Activated CD4-positive, CD25-positive, alpha-beta regulatory T cell treated with anti-CD3 and anti-CD28 coated beads, Interleukin-2, amount 50 U/mL, for 72 hours (primary cell): ENCODE data around the gene FREM3.

Experiments
- DNase-seq: peaks from one replicate; pipeline ENCODE4 v3.0.0; 2021

The FREM3 gene

DNA sequence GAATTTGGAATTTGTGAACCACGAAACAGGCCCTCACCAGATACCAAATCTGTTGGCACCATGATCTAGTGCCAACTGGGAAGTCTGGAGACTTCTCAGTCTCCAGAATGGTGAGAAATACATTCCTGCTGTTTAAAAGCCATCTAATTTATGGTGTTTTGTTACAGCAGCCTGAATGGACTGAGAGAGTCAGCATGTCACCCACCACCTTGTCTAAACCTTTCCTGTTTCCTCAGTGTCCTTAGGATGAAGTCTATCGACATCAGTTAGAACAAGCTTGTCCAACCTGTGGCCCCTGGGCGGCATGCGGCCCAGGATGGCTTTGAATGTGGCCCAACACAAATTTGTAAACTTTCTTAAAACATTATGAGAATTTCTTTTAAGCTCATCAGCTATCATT is 42.1 kb downstream of the FREM3 start:
- DNase-seq = no peak

DNA sequence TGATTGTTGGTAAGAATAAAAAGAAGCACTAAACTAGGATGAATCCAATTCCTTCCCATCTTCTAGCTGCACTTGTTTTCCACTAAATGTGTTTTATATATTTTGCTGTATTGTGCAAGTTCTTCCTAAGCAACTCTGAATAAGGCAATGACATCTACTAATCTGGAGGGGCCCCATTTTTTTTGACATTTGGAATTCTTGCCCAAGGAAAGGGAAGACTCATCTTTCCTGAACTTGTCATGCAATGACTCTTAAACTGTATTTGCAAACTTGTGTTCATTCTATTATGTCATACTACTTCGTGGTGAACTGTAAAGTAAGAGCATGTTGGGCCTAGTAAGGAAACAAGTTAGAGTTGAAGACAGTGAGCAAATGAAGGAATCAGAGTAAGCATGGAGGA is 45.9 kb downstream of the FREM3 start:
- DNase-seq = no peak

DNA sequence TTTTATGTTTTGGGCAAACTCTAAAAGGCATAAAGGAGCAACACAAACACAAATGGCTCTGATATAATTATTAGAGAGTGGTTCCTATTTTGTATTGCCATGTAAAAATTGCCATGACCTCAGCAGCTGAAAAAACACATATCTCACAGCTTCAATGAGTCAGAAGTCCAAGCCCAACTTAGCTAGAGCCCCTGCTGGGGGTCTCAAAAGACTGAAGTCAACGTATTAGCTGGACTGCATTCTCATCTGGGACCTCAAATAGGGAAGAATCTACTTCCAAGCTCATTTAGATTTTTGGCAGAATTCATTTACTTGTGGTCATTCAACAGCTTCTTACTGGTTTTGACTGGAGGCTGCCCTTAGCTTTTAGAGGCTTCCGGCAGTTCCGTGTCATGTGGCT is 47.4 kb downstream of the FREM3 start:
- no peak for DNase-seq

DNA sequence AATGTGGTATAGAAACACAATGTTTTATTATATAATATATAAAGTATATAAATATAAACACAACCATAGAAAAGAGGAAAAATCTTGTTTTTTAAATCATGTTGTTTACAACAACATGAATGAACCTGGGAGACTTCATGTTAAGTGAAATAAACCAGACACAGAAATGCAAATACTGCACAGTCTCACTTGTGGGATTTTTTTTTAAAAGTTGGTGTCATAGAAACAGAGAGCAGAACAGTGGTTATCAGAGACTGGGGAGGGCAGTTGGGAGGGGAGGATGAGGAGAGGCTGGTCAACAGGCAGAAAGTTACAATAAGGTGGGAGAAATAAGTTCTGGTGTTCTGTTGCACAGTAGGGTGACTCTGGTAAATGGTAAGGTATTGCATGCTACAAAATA is 57.1 kb downstream of the FREM3 start:
- no peak for DNase-seq

DNA sequence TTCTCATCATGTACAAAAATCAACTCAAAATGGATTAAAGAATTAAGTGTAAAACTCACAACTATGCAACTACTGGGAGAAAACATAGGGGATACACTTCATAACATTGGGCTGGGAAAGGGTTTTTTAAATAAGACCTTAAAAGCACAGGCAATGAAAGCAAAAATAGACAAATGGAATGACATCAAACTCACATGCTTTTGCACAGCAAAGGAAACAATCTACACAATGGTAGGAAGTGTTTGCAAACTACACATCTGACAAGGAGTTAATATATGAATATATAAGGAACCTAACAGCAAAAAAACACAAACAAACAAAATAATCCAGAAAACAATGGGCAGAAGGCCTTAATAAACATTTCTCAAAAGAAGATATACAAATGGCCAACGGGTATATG is 57.9 kb downstream of the FREM3 start:
- DNase-seq = no peak

GRCh38 chr4:143641361-143641760 is 59.1 kb downstream of the FREM3 start:
- no peak for DNase-seq

- DNase-seq = no peak
Measured at GRCh38 chr4:143634763-143635162, 65.7 kb downstream of the FREM3 start.

DNA sequence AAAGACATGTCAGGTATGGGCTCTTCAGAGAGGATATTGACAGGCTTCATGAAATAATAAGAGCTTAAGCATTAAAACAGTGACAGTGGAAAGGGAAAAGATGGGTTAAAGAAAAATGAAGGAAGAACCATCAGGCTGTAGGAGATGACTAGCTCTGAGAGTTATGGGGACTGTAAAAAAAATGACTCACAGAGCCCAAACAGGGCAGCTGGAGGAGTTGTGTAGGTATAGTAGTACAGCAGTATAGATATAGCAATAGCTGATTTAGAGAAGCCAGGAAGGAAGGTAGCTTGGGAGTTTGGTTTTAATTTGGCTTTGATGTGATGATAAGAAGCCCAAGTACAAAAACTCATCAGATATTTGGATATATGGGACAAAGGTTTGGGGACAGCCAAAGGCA is 66.6 kb downstream of the FREM3 start:
- DNase-seq = no peak

DNA sequence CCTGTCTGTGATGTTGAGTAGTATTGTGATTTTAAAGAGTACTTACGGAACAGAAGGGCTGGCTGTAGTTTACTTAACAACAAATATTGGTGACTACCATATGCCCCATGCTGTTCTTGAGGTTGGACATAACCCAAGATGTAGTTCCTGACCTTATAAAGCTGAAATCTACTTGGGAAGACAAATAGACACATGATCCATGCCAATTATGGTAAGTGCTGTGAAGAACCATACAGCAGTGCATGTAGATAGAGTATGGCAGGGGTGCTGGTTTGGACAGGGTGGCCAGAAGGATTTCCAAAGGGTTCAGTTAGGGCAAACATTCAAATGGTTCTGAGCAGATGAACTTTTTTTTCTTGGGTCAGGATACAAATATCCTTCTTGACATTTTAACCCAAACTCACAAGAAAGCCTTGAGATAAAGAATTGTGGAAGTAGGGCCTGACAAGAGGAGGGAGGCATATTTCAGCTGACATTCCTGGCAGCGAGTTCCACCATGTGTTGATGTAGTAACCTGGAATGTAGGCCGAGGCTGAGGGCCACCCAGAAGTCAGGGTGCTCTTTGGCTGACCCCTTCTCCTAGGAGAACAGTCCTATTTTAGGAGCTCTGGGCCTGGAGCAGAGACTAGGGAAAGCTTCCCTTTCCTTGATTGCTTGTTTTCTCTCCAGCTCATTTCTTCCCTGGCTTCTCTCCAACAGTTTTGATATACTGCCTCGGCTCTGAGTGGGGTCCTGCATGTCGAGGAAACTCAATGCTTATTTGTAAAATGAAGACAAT is 74.2 kb downstream of the FREM3 start:
- DNase-seq = no peak

GRCh38 chr4:143625632-143626031 is 74.8 kb downstream of the FREM3 start:
- DNase-seq = no peak

DNA sequence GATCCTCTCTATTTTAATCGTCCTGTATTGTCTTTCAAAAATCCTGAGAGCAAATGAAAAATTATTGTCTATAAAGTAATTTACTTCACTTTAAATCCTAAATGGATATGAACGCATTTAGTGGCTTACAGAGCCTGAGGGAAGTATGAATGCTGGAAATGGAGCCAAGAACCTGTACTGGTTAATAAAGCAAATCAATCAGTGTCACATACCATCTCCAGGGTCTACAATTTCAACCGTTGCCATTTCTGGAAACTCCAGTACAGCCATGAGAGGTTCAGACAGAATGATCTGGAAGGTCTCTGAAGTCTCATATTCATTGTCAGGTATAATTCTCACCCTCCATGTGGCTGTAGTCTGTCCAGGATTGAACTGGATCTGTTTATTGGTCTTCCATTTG is 76.6 kb downstream of the FREM3 start:
- no peak for DNase-seq

- DNase-seq = no peak
Measured at GRCh38 chr4:143618811-143619210, 81.7 kb downstream of the FREM3 start.

- DNase-seq = no peak
Measured at GRCh38 chr4:143617994-143618679, 82.3 kb downstream of the FREM3 start.

- DNase-seq = no peak
Measured at GRCh38 chr4:143616771-143617170, 83.7 kb downstream of the FREM3 start.

- DNase-seq = no peak
Measured at GRCh38 chr4:143609492-143609891, 91.0 kb downstream of the FREM3 start.

DNA sequence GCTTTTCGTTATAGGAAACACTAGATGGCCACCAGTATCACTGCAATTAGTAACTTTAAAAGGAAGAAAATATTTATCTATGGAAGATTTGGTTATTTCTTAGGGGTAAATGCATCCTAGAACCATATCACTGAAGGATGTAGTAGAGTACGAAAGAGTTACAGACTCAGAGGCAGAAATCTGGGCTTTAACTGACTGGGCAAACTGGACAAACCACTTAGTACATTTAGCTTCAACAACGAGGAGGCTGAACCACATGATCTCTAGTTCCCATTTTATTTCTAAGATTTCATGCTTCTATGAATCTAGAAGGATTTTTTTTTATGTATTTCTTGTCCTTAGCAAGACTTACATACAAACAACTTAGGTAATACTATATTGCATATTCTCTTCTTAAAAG is 94.0 kb downstream of the FREM3 start:
- no peak for DNase-seq

DNA sequence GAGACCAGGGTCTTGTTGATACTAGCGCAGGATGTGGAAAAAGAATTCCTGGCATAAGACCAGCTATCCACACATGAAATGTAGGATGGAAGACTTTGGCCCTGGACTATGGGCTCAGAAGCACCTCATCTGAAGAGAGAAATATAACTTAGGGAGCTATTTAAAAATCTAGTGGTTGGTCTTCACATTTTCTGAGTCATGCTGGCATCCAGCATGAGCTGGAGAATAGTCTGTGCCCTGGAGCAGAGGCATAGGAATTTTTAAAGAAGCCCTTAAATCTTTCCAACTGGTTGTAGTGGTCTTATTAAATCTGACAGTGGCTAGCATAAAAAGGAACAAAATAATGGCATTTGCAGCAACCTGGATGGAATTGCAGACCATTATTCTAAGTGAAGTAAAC is 100.6 kb downstream of the FREM3 start:
- no peak for DNase-seq

GRCh38 chr4:143598816-143599215 is 101.7 kb downstream of the FREM3 start:
- no peak for DNase-seq

DNA sequence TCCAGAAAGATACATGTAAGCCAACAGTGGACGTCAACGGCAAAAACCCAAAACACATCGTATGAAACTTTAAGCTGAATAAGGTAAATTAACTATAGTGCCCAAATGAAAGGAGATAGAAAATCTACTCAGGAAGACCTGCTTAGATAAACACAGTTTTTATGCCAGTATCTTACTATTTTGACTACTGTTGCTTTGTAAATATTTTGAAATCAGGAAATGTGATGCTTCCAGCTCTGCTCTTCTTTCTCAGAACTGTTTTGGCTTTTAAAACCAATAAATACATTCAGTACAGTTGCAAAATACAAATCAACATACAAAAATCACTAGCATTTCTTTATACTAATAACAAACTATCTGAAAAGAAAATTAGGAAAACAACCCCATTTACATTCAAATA is 103.2 kb downstream of the FREM3 start:
- no peak for DNase-seq

DNA sequence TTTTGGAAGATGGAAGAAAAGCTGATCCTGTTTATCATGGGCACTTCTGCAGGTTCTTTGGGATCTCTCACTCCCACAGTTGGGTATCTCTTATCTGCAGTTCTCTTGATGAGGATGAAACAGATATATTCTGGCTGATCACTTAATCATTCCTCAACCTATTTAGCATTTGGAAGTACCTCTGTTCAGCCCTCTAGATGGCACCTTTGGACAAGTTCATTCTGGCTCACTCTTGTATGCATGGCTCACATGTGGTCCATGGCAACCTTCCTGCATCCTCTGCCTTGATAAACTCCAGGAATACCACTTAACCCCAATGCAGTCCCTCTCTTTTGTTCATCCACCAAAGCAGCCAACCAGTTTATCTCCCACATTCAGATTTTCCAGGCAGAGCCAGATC is 112.8 kb downstream of the FREM3 start:
- no peak for DNase-seq

- DNase-seq = no peak
Measured at GRCh38 chr4:143586080-143586479, 114.4 kb downstream of the FREM3 start.

DNA sequence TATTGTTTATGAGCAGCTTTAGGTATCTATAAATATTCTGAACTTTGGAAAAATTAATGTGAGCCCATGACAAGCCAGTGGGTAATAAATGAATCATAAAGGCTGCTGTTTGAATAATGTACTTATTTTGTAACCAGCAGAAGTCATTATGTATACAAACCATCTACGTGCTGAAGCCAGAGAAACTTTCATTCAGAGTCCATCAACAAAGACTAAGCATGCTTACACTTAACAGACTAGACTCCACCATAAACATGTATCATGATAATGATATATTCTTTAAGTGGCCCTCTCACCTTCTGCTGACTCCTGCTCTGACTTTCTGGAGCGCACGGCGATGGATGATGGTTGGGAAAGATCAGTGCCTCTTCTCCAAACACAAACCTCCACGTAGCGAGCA is 114.9 kb downstream of the FREM3 start:
- no peak for DNase-seq

GRCh38 chr4:143581331-143581946 is 119.0 kb downstream of the FREM3 start:
- DNase-seq = no peak

- DNase-seq = no peak
Measured at GRCh38 chr4:143575331-143575730, 125.1 kb downstream of the FREM3 start.
